Kidney epithelial cell (primary cell): ENCODE measurements around the gene PGF. TPM values are rescaled to one million over a fixed set of nuclear protein-coding genes. Genes with fewer than 3 reads are reported as not detected.

ENCODE experiments used
- DNase-seq: peaks from one replicate; pipeline ENCODE4 v3.0.0-alpha.2; 2010; ENCODE audit warnings: low read depth
- H3K27me3 ChIP-seq: 2 replicates; pipeline ENCODE4 v1.6.0; 2011; ENCODE audit warnings: low read length; ENCODE audit not compliant: control insufficient read depth, insufficient read depth
- H3K36me3 ChIP-seq: 2 replicates; pipeline ENCODE4 v1.5.1; 2011; ENCODE audit warnings: low read length; ENCODE audit not compliant: control insufficient read depth, insufficient read depth
- H3K4me3 ChIP-seq: 2 replicates; pipeline ENCODE4 v1.5.1; 2011; ENCODE audit warnings: low read depth, mild to moderate bottlenecking, control low read depth, low read length
- total RNA-seq: library from RNA; depleted of rRNA; stranded (reverse); fragments of >200 nt; gene quantifications from 2 replicates; pipeline ENCODE4 v1.2.3, GENCODE V29; 2015
- TF ChIP-seq, protein P1 (sequence below): IDR thresholded peaks from 2 replicates; pipeline ENCODE4 v1.5.1; 2011; ENCODE audit warnings: mild to moderate bottlenecking, moderate library complexity, low read length, control low read depth, inconsistent platforms; ENCODE audit not compliant: insufficient read depth, poor library complexity, severe bottlenecking

PGF gene
- total RNA-seq, 1 donor from 2014 or later = 11.2 TPM

GRCh38 chr14:74952180-74952665 lies 3.2 kb downstream of the PGF start:
- DNase-seq = no peak
- Histone ChIP-seq H3K4me3 (no peak overlapping the region), H3K27me3 (peaks cover 8% of the 10 kb centered on the region), H3K36me3 (no peaks in the 10 kb centered on the region)
- TF ChIP-seq, protein P1, sequence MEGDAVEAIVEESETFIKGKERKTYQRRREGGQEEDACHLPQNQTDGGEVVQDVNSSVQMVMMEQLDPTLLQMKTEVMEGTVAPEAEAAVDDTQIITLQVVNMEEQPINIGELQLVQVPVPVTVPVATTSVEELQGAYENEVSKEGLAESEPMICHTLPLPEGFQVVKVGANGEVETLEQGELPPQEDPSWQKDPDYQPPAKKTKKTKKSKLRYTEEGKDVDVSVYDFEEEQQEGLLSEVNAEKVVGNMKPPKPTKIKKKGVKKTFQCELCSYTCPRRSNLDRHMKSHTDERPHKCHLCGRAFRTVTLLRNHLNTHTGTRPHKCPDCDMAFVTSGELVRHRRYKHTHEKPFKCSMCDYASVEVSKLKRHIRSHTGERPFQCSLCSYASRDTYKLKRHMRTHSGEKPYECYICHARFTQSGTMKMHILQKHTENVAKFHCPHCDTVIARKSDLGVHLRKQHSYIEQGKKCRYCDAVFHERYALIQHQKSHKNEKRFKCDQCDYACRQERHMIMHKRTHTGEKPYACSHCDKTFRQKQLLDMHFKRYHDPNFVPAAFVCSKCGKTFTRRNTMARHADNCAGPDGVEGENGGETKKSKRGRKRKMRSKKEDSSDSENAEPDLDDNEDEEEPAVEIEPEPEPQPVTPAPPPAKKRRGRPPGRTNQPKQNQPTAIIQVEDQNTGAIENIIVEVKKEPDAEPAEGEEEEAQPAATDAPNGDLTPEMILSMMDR = no peak

- TF ChIP-seq, protein P1 = no peak
- H3K27me3 ChIP-seq = peaks cover 8% of the 10 kb centered on the region
- no peaks in the 10 kb centered on the region for H3K36me3 ChIP-seq
- H3K4me3 ChIP-seq = no peak overlapping the region
- DNase-seq = no peak
Observed at GRCh38 chr14:74951443-74952179, 3.8 kb downstream of the PGF start.

DNA sequence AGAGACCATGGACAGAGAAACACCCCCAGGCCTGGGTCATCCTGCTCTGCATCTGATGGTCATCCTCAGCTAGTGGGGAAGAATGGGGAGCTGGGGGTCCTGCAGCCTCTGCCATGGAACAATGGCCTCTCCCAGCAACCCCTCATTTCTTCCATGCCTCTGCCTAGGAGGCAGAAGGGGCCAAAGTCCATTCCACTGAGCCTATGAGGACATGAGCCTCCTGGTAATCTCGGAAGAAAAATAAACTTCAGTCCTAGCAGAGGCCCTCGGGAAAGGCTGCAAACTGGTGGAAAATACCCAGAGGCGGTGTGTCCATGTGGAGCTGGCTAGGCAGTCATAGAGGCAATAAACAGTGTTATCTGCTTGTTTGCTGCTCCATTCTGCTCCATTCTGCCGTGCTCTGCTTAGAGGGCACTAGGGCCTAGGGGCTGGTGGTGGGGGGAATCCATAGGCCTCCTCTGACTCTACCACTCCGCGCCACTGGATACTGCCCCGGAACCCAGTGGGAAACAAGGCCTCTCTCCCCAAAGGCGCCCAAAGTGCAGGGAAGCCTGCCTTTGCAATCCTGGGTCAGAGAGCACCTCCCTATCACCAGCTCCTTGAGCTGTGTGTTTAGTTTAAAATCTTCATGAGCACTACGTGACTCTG lies 4.5 kb downstream of the PGF start:
- TF ChIP-seq, protein P1 = no peak
- H3K27me3 ChIP-seq = peaks cover 8% of the 10 kb centered on the region
- H3K36me3 ChIP-seq = no peaks in the 10 kb centered on the region

GRCh38 chr14:74949859-74950573 lies 5.4 kb downstream of the PGF start:
- H3K36me3 ChIP-seq = no peaks in the 10 kb centered on the region
- TF ChIP-seq, protein P1 = no peak

More for the DNA sequence above, 4.5 kb downstream of the PGF start:
- no peak for DNase-seq
- no peak overlapping the region for H3K4me3 ChIP-seq

GRCh38 chr14:74949191-74949601 lies 6.2 kb downstream of the PGF start:
- peaks cover under 1% of the 10 kb centered on the region for H3K27me3 ChIP-seq
- no peaks in the 10 kb centered on the region for H3K36me3 ChIP-seq
- TF ChIP-seq, protein P1 = no peak
- no peak overlapping the region for H3K4me3 ChIP-seq
- no peak for DNase-seq

More at GRCh38 chr14:74949859-74950573, 5.4 kb downstream of the PGF start:
- no peak for DNase-seq
- H3K4me3 ChIP-seq = no peak overlapping the region
- H3K27me3 ChIP-seq = peaks cover 6% of the 10 kb centered on the region
